ENCODE data around the gene GARIN3.

GRCh38 chr5:157115502-157115901 lies 50.6 kb downstream of the GARIN3 start:
- TF ChIP-seq POLR2AphosphoS5 (IDR thresholded peaks at IDR 0.05; ENCODE audit: low read depth, low read length) = no peak
- TF ChIP-seq CTCF (IDR thresholded peaks at IDR 0.05) = no peak
- no peak for TF ChIP-seq REST (IDR thresholded peaks at IDR 0.05; ENCODE audit: insufficient read depth in 1 of 2, low read depth in 2 of 2, low read length in 1 of 2)
- TF ChIP-seq SIN3A (IDR thresholded peaks at IDR 0.05; ENCODE audit: borderline replicate concordance, insufficient read depth, low read depth, low read length) = no peak
